HepG2 (cell line): Measurements from ENCODE around the gene NGEF. TPM values are rescaled to one million over a fixed set of nuclear protein-coding genes. Genes with fewer than 3 reads are reported as not detected.
A peak's percentile ranks its signal among the peaks of the same experiment; 100 is the strongest.

ENCODE experiments used
- ATAC-seq: fragments of 200-7000 bp; cut with Tn5 transposase; 3 replicates; pipeline ENCODE4 v1.9.1; 2020; ENCODE audit warnings: mild to moderate bottlenecking, moderate library complexity
- BruUV-seq: library from RNA; stranded (reverse); fragments of 400-500 nt; replicated peaks from 2 replicates; lab custom pipeline; 2021; lab: Mats Ljungman, UMichigan
- CTCF ChIA-PET: fragments of 300-600 bp; formaldehyde crosslinking; extraction: SDS; loops from one replicate; lab custom pipeline; 2021; ENCODE audit warnings: low total read pairs, inconsistent platforms, low intra/inter-chr PET ratio; lab: Yijun Ruan, JAX
- POLR2A ChIA-PET: fragments of 350-600 bp; sonication (Branson Sonifier 250); formaldehyde crosslinking; loops from one replicate; lab custom pipeline; 2020; ENCODE audit warnings: antibody characterized with exemption, inconsistent platforms; lab: Yijun Ruan, JAX
- DNase-seq: peaks from one replicate; pipeline ENCODE4 v3.0.0-alpha.2; 2015; ENCODE audit warnings: low spot score
- FAIRE-seq: peaks from 3 replicates; lab custom pipeline; 2011; peaks lifted over from hg19 to GRCh38; lab: Jason Lieb, UNC
- H2AFZ ChIP-seq: one replicate; pipeline ENCODE4 v1.6.1; 2011; ENCODE audit warnings: low read length, inconsistent platforms
- H3K27ac ChIP-seq: fragments of 300-600 bp; 3 replicates; pipeline ENCODE4 v1.8.0; 2011; ENCODE audit warnings: mixed run types, mild to moderate bottlenecking, mixed read lengths, low read length, inconsistent platforms; ENCODE audit not compliant: insufficient read depth; ENCODE audit errors: extremely low read length
- H3K27me3 ChIP-seq, 2 experiments: fragments of 200-600 bp in 1 of 2; 2 replicates in 1 of 2; 3 replicates in 1 of 2; pipeline versions ENCODE4 v1.6.0 to v1.8.0; 2011; ENCODE audit warnings: low read length in 2 of 2, mild to moderate bottlenecking in 2 of 2, moderate library complexity in 2 of 2, inconsistent platforms in 1 of 2; ENCODE audit not compliant: insufficient read depth in 2 of 2, control insufficient read depth in 1 of 2
- H3K36me3 ChIP-seq, 2 experiments: fragments of 200-600 bp in 1 of 2; replicated peaks in 1 of 2; 2 replicates in 1 of 2; 3 replicates in 1 of 2; pipeline versions ENCODE4 v1.5.1 to v1.8.0; 2011; ENCODE audit warnings: low read length in 2 of 2, inconsistent platforms in 1 of 2; ENCODE audit not compliant: insufficient read depth in 2 of 2, control insufficient read depth in 1 of 2
- H3K4me1 ChIP-seq: 2 replicates; pipeline ENCODE4 v1.5.1; 2012; ENCODE audit warnings: low read length, inconsistent platforms; ENCODE audit not compliant: insufficient read depth
- H3K4me2 ChIP-seq: 2 replicates; pipeline ENCODE4 v1.6.0; 2011; ENCODE audit warnings: low read depth, low read length, inconsistent platforms
- H3K4me3 ChIP-seq, 3 experiments: fragments of 200-600 bp in 1 of 3; sonication (generic), shearing (Covaris generic) in 1 of 3; replicated peaks in 1 of 3; 2 replicates each; pipeline ENCODE4 v1.5.1; 2011 to 2016; ENCODE audit warnings: low read length in 3 of 3, inconsistent platforms in 2 of 3, low read depth in 2 of 3, mild to moderate bottlenecking in 2 of 3, control low read depth in 1 of 3, mixed read lengths in 1 of 3; ENCODE audit not compliant: insufficient read depth in 1 of 3
- H3K79me2 ChIP-seq: one replicate; pipeline ENCODE4 v1.6.1; 2011; ENCODE audit warnings: low read length, inconsistent platforms; ENCODE audit not compliant: insufficient read depth
- H3K9ac ChIP-seq: 2 replicates; pipeline ENCODE4 v1.6.0; 2011; ENCODE audit warnings: mild to moderate bottlenecking, low read depth, low read length, inconsistent platforms; ENCODE audit not compliant: insufficient read depth
- H3K9me3 ChIP-seq: 2 replicates; pipeline ENCODE4 v1.5.1; 2012; ENCODE audit warnings: mild to moderate bottlenecking, low read length
- H4K20me1 ChIP-seq: 2 replicates; pipeline ENCODE4 v1.6.0; 2011; ENCODE audit warnings: inconsistent platforms, mild to moderate bottlenecking, low read length, moderate library complexity; ENCODE audit not compliant: insufficient read depth
- GABPA ChIP-seq, 2 experiments: IDR thresholded peaks; 2 replicates each; pipeline ENCODE4 v1.6.1; 2011 to 2016; ENCODE audit warnings: low read depth in 2 of 2, low read length in 1 of 2, missing biosample characterization in 1 of 2, missing genetic modification characterization in 1 of 2
- HMG20B ChIP-seq: conservative IDR thresholded peaks from 2 replicates; pipeline ENCODE4 v1.6.1; 2016; ENCODE audit warnings: missing genetic modification reagents, missing compliant biosample characterization
- MATR3 ChIP-seq: sonication (generic); formaldehyde crosslinking; IDR thresholded peaks from 2 replicates; pipeline ENCODE4 v1.4.0; 2020; ENCODE audit warnings: missing genetic modification reagents
- NONO ChIP-seq, 2 experiments: fragments of 450-650 bp in 1 of 2; sonication (generic) in 1 of 2; formaldehyde crosslinking in 1 of 2; IDR thresholded peaks in 1 of 2; conservative IDR thresholded peaks in 1 of 2; 2 replicates each; pipeline versions ENCODE4 v1.6.1 to v1.8.0; 2017 to 2022; ENCODE audit warnings: mild to moderate bottlenecking in 1 of 2, missing genetic modification reagents in 1 of 2, moderate library complexity in 1 of 2
- POLR2G ChIP-seq: fragments of 200-400 bp; formaldehyde crosslinking; IDR thresholded peaks from 2 replicates; pipeline ENCODE4 v1.6.1; 2018; ENCODE audit warnings: mild to moderate bottlenecking, low read depth, low read length, moderate library complexity
- SATB2 ChIP-seq: sonication (generic); formaldehyde crosslinking; IDR thresholded peaks from 2 replicates; pipeline ENCODE4 v1.5.0; 2020; ENCODE audit warnings: missing genetic modification reagents
- SNAI1 ChIP-seq: sonication (generic); formaldehyde crosslinking; IDR thresholded peaks from 2 replicates; pipeline ENCODE4 v1.5.0; 2020; ENCODE audit warnings: mild to moderate bottlenecking, missing genetic modification reagents, borderline replicate concordance
- ZBTB1 ChIP-seq: sonication (generic); formaldehyde crosslinking; IDR thresholded peaks from 2 replicates; pipeline ENCODE4 v1.4.0; 2020; ENCODE audit warnings: missing genetic modification reagents, borderline replicate concordance
- ZNF549 ChIP-seq: sonication (generic); formaldehyde crosslinking; IDR thresholded peaks from 2 replicates; pipeline ENCODE4 v1.5.0; 2020; ENCODE audit warnings: missing genetic modification reagents
- ZNF781 ChIP-seq: sonication (generic); formaldehyde crosslinking; IDR thresholded peaks from 2 replicates; pipeline ENCODE4 v1.5.1; 2020; ENCODE audit warnings: borderline replicate concordance, mild to moderate bottlenecking, missing genetic modification reagents; ENCODE audit errors: not compliant biosample characterization
- WGBS: methylation state at CpG from one replicate; pipeline ENCODE4 v1.1.6; 2017; ENCODE audit warnings: low lambda C conversion rate; 5-methylcytosine and 5-hydroxymethylcytosine counted together
- in situ Hi-C: cut with HindIII; loops from 2 replicates; pipeline ENCODE4 v1.10.0; 2017; ENCODE audit warnings: low pct_unique_long_range_greater_than_20kb; ENCODE audit not compliant: extremely low pct_ligation_motif_present
- intact Hi-C: fragments of 100-400 bp; cut with micrococcal nuclease; formaldehyde crosslinking; loops from one replicate; pipeline ENCODE4 v1.10.0; 2022; ENCODE audit not compliant: unreplicated experiment
- polyA plus RNA-seq, 8 experiments: library from polyadenylated mRNA; depleted of rRNA in 3 of 8; stranded (reverse) in 7 of 8; unstranded in 1 of 8; fragments of >200 nt; fragmentation: Illumina TruSeq in 4 of 8; extraction: Trizol in 4 of 8; gene quantifications; 2 replicates each; pipeline versions ENCODE4 v1.2.1 to v1.2.3, GENCODE V29; 2011 to 2016; ENCODE audit warnings: low read depth in 4 of 8, missing spikeins in 1 of 8, mixed read lengths in 1 of 8; ENCODE audit not compliant: insufficient read depth in 1 of 8
- total RNA-seq, 5 experiments: library from RNA; depleted of rRNA; stranded (reverse); fragments of >200 nt; fragmentation: Illumina TruSeq; extraction: Trizol; gene quantifications; 2 replicates each; pipeline ENCODE4 v1.2.3, GENCODE V29; 2016; ENCODE audit warnings: low read depth in 1 of 5

The NGEF gene
- total and polyA plus RNA-seq, 2 of the 13 experiments (the other 11 are each of a cell fraction or from before 2014, with no cell fraction given), result 14.4 to 36.9 TPM

GRCh38 chr2:233051241-233052149 is 38.4 kb upstream of the NGEF start:
- no peak overlapping the region for H3K9ac ChIP-seq
- no peak overlapping the region for H3K4me2 ChIP-seq
- ChIA-PET POLR2A (no interaction called here), CTCF (interaction anchor here (0.5 to 3.0 kb wide), 2 partner anchors 162 to 198 kb away, joined by 4 to 19 read pairs; no protein-coding TSS in a partner anchor)
- WGBS, result 63% methylated on average over 24 of the region's 24 CpGs
- no peaks in the 10 kb centered on the region for H3K9me3 ChIP-seq
- intact Hi-C loops, result loop anchor here (5.0 kb wide), 1 partner anchor 69 kb away; no protein-coding TSS in a partner anchor
- H4K20me1 ChIP-seq, result no peaks in the 10 kb centered on the region
- H3K27me3 ChIP-seq, result peaks cover 4 to 49% of the 10 kb centered on the region in 2 experiments; a peak in 4 of 5 replicates
- no peak overlapping the region for H3K4me3 ChIP-seq
- DNase-seq, result no peak
- TF ChIP-seq ZNF549 (CRISPR knock-in tag), result no peak
- TF ChIP-seq, all 625 proteins: peak for 0
- Histone ChIP-seq H3K36me3 (no peaks in the 10 kb centered on the region), H2AFZ (no peak overlapping the region), H3K4me1 (peaks cover 18% of the 10 kb centered on the region), H3K27ac (no peak overlapping the region), H3K79me2 (no peaks in the 10 kb centered on the region)
- ATAC-seq, result no peak
- in situ Hi-C loops, result loop anchor here (5.0 kb wide), 1 partner anchor 199 kb away; no protein-coding TSS in a partner anchor
- FAIRE-seq, result no peak
- no TSS peak for BruUV-seq

GRCh38 chr2:233049194-233049761 is 36.2 kb upstream of the NGEF start:
- ChIA-PET POLR2A (interaction anchor here (1.1 kb wide), 1 partner anchor 11 kb away, joined by 4 read pairs; the partner anchor contains the start of gene INPP5D), CTCF (no interaction called here)
- Histone ChIP-seq H3K27ac (no peak overlapping the region), H4K20me1 (no peaks in the 10 kb centered on the region), H3K4me1 (peaks cover 8% of the 10 kb centered on the region), H3K27me3 (peaks cover 7 to 64% of the 10 kb centered on the region in 2 experiments; a peak in 4 of 5 replicates), H3K36me3 (no peaks in the 10 kb centered on the region), H2AFZ (no peak overlapping the region), H3K4me3 (no peak overlapping the region), H3K79me2 (no peaks in the 10 kb centered on the region), H3K9ac (no peak overlapping the region), H3K9me3 (no peaks in the 10 kb centered on the region), H3K4me2 (no peak overlapping the region)
- intact Hi-C loops, result loop anchor here (5.0 kb wide), 1 partner anchor 513 kb away; no protein-coding TSS in a partner anchor
- BruUV-seq, result no TSS peak
- no peak; the same call in 2 of the 3 replicates for ATAC-seq
- TF ChIP-seq GABPA (IDR thresholded peaks at IDR 0.05; ENCODE audit: low read depth, low read length), result no peak
- TF ChIP-seq GABPA (CRISPR knock-in tag; IDR thresholded peaks at IDR 0.05; ENCODE audit: low read depth), result no peak
- no peak for TF ChIP-seq POLR2G
- no peak for TF ChIP-seq MATR3
- no peak for TF ChIP-seq SATB2
- no peak for TF ChIP-seq SNAI1 (CRISPR knock-in tag)
- TF ChIP-seq HMG20B (CRISPR knock-in tag), result no peak
- no peak for TF ChIP-seq NONO (IDR thresholded peaks at IDR 0.05)
- no peak for TF ChIP-seq NONO (CRISPR knock-in tag; conservative IDR thresholded peaks at IDR 0.05)
- TF ChIP-seq ZNF781 (CRISPR knock-in tag), result no peak
- TF ChIP-seq ZBTB1, result no peak
- TF ChIP-seq, all 625 proteins: peak for 0
- 15% methylated on average over 4 of the region's 4 CpGs for WGBS
- in situ Hi-C loops, result no loop called here
- peak; percentile 34 for FAIRE-seq
- DNase-seq, result no peak
